Aortic smooth muscle cell (primary cell): ENCODE data around the gene CDK7. TPM values are rescaled to one million over a fixed set of nuclear protein-coding genes. Genes with fewer than 3 reads are reported as not detected.

Experiments
- total RNA-seq: library from RNA; depleted of rRNA; stranded (reverse); fragments of >200 nt; gene quantifications from 2 replicates; pipeline ENCODE4 v1.2.3, GENCODE V29; 2014

Gene CDK7
- 40.3 and 48.7 TPM in 2 replicates for total RNA-seq

GRCh38 chr5:69234457-69235268 lies at the start of gene CDK7:
CDK7 (plus strand) TSS chr5:69234886; CDS start chr5:69234976, 90 bp downstream.

DNA sequence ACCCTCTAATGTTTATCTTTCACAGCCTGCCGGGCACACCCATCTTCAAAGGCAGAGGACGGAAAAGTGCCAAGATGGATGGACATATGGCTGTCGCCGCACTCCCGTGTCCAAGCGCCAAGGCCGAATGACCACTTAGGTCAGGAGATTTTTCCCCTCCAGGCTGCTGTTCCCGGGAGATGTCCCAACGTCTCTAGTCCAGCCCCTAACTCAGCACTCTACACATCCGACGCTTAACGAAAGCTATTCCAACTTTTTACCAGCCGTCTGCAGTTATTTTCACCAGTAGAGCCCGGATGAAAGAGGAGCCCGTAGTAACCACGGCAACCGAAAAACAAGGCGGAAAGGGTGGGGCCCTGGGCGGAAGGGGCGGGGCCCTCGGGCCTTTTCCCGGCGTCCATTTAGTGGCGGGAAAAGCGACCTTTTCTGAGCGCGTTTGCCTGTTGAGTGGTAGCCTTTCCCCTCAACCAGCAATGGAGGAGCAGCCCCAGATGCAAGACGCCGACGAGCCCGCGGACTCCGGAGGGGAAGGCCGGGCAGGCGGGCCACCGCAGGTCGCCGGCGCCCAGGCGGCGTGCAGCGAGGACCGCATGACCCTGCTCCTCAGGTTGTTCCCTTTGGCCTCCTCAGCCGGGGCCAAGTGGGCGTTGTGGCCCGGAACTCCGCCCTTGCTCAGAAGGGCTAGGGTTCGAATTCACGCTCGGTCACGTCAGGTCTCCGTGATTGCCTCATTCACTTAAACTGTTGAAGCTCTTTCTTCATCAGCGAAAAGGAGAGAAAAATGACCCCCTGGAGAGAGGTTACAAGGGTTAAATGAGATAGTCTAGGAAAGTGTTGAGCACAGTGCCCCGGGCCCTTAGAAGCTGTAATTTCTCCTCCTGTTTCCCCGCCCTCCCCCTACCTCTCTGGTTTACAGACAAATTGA lies 45.3 kb upstream of the CDK7 start, which contains the start of gene CENPH:
CENPH (plus strand) TSS at position 422 of the 925 bp plus-strand sequence; CDS start at position 474, 52 bp downstream.

Other genes starting within 250 kb of the CDK7 start
- gene SLC30A5, start 140.9 kb upstream of the CDK7 start, total RNA-seq: 69.6 and 79.0 TPM in 2 replicates
- gene CCNB1, start 67.7 kb upstream of the CDK7 start, total RNA-seq: 81.9 and 124 TPM in 2 replicates
- gene CENPH, start 45.3 kb upstream of the CDK7 start, total RNA-seq: 12.6 and 14.0 TPM in 2 replicates
- 3.4 and 4.8 TPM in 2 replicates for gene CCDC125, start 97.9 kb downstream of the CDK7 start, total RNA-seq
- 43.3 and 54.7 TPM in 2 replicates for gene AK6, start 134.6 kb downstream of the CDK7 start, total RNA-seq
- gene TAF9, start 134.6 kb downstream of the CDK7 start, total RNA-seq: 78.1 and 87.4 TPM in 2 replicates
- gene RAD17, start 134.9 kb downstream of the CDK7 start, total RNA-seq: 16.0 and 16.8 TPM in 2 replicates
- gene MARVELD2, start 180.2 kb downstream of the CDK7 start, total RNA-seq: 1.3 and 1.9 TPM in 2 replicates